Measurements from ENCODE around the gene TMEM212.

The TMEM212 gene

DNA sequence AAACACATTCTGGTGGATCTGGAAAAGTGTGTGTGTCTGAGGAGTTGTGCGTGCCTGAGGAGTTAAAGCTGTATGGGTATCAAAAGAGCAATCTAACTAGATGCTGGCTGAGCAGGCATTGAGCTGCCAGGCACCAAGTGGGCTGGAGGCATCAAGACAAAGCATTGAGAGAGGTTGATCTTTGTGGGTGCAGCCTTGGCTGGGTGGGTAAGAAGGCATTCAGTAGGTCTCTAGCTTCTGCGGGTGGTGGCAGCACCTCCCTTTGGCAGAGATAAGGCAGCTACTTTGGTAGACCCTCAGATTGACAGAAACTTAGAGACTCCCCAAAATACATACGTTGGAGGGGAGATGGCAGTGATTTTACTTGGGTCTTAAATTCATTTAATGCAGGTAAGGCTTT lies 15.8 kb upstream of the TMEM212 start:
- Histone ChIP-seq H3K27me3 (ENCODE audit: insufficient read depth, poor library complexity, severe bottlenecking) (no peaks in the 10 kb centered on the region), H3K27ac (replicated peaks) (no peak overlapping the region), H3K4me3 (replicated peaks; ENCODE audit: insufficient read depth, low read length) (no peak overlapping the region)
- no peak for TF ChIP-seq SPI1 (IDR thresholded peaks at IDR 0.05; ENCODE audit: borderline replicate concordance, low read depth)
- no peak for TF ChIP-seq POLR2AphosphoS5 (IDR thresholded peaks at IDR 0.05; ENCODE audit: low read depth)
- TF ChIP-seq GABPA (IDR thresholded peaks at IDR 0.05; ENCODE audit: low read depth), result no peak
- TF ChIP-seq, protein P1, sequence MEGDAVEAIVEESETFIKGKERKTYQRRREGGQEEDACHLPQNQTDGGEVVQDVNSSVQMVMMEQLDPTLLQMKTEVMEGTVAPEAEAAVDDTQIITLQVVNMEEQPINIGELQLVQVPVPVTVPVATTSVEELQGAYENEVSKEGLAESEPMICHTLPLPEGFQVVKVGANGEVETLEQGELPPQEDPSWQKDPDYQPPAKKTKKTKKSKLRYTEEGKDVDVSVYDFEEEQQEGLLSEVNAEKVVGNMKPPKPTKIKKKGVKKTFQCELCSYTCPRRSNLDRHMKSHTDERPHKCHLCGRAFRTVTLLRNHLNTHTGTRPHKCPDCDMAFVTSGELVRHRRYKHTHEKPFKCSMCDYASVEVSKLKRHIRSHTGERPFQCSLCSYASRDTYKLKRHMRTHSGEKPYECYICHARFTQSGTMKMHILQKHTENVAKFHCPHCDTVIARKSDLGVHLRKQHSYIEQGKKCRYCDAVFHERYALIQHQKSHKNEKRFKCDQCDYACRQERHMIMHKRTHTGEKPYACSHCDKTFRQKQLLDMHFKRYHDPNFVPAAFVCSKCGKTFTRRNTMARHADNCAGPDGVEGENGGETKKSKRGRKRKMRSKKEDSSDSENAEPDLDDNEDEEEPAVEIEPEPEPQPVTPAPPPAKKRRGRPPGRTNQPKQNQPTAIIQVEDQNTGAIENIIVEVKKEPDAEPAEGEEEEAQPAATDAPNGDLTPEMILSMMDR (IDR thresholded peaks at IDR 0.05; ENCODE audit: insufficient read depth, low read length), result no peak
- TF ChIP-seq, protein P2, sequence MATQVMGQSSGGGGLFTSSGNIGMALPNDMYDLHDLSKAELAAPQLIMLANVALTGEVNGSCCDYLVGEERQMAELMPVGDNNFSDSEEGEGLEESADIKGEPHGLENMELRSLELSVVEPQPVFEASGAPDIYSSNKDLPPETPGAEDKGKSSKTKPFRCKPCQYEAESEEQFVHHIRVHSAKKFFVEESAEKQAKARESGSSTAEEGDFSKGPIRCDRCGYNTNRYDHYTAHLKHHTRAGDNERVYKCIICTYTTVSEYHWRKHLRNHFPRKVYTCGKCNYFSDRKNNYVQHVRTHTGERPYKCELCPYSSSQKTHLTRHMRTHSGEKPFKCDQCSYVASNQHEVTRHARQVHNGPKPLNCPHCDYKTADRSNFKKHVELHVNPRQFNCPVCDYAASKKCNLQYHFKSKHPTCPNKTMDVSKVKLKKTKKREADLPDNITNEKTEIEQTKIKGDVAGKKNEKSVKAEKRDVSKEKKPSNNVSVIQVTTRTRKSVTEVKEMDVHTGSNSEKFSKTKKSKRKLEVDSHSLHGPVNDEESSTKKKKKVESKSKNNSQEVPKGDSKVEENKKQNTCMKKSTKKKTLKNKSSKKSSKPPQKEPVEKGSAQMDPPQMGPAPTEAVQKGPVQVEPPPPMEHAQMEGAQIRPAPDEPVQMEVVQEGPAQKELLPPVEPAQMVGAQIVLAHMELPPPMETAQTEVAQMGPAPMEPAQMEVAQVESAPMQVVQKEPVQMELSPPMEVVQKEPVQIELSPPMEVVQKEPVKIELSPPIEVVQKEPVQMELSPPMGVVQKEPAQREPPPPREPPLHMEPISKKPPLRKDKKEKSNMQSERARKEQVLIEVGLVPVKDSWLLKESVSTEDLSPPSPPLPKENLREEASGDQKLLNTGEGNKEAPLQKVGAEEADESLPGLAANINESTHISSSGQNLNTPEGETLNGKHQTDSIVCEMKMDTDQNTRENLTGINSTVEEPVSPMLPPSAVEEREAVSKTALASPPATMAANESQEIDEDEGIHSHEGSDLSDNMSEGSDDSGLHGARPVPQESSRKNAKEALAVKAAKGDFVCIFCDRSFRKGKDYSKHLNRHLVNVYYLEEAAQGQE (IDR thresholded peaks at IDR 0.05; ENCODE audit: insufficient replicate concordance, low read depth), result no peak
- no peak for DNase-seq (ENCODE audit: low read depth in 1 of 2, low spot score in 1 of 2)

DNA sequence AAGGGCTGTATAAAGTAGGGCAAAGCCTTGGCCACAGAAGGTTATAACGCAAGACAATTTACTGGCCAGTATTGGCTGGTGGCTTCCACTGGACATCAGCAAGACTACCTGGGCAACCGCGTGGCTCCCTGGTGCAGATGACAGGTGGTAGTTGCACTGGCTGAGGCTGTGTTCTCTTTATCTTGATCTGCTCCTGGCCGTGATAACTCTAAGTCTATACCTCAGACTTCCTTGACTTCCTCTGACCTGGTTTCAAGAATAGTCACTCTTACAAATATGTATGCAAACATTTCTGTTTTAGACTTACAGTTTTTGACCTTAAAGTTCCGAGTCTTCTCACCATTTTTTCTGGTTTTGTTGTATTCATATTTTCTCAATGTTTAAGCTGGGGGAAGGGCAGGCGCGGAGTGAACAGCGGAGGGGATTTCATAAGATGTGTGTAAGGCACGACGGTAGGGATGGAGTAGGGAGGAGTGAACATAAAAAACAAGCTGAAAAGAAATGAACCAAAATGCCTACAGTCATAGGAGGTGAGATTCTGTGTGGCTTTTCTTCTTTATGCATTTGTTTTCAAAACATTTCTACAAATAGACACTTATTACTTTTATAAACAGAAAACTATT lies 15.2 kb upstream of the TMEM212 start:
- DNase-seq (ENCODE audit: low read depth in 1 of 2, low spot score in 1 of 2), result peak in 1 of 2 experiments; percentile 42
- Histone ChIP-seq H3K27me3 (ENCODE audit: insufficient read depth, poor library complexity, severe bottlenecking) (no peaks in the 10 kb centered on the region), H3K4me3 (replicated peaks; ENCODE audit: insufficient read depth, low read length) (no peak overlapping the region), H3K27ac (replicated peaks) (peak overlapping the region; percentile 45)
- TF ChIP-seq GABPA (IDR thresholded peaks at IDR 0.05; ENCODE audit: low read depth) (no peak), POLR2AphosphoS5 (IDR thresholded peaks at IDR 0.05; ENCODE audit: low read depth) (no peak), SPI1 (IDR thresholded peaks at IDR 0.05; ENCODE audit: borderline replicate concordance, low read depth) (no peak)
- TF ChIP-seq, protein P2 (IDR thresholded peaks at IDR 0.05; ENCODE audit: insufficient replicate concordance, low read depth), result no peak
- TF ChIP-seq, protein P1 (IDR thresholded peaks at IDR 0.05; ENCODE audit: insufficient read depth, low read length), result no peak

DNA sequence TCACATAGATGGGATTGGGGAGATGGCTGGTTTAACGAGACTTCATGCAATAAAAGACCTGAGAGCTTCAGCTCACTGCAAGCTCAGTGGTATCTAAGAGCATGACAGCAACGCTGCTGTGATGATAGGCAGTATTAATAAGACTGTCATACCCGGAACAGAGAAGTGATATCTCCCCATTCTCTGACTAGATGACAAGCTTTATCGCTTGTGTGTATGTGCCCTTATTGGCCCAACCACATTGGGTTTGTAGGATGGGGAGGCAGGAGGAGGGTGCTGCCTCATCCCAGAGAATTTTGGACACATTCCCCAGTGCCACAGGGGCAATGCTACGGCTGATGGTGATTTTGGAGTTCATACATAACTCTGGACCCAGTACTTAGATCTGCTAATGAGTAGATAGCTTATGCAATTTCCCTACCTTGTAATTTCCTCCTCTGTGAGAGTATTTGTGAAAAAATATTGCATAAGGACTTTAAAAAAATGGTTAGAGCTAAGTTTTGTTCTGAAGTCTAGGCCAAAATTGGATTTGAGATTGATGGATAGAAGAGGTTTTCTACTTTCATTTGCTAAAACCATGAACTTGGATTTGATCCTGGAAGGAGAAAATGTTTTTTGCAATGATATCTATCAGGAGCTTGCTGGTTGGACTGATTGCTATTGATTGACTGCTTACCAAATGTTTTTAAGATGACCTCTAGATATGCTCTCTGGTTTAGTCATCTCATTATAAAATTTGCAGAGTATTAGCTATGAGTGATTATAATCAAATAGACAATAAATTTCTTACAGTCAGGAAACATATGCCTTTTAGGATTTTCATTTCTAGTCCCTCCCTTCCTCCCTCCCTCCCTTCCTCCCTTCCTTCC lies 14.0 kb upstream of the TMEM212 start:
- peak overlapping the region; percentile 45 for H3K27ac ChIP-seq (replicated peaks)
- no peak for TF ChIP-seq GABPA (IDR thresholded peaks at IDR 0.05; ENCODE audit: low read depth)
- peak; percentile 58 to 70 for DNase-seq (ENCODE audit: low read depth in 1 of 2, low spot score in 1 of 2)

DNA sequence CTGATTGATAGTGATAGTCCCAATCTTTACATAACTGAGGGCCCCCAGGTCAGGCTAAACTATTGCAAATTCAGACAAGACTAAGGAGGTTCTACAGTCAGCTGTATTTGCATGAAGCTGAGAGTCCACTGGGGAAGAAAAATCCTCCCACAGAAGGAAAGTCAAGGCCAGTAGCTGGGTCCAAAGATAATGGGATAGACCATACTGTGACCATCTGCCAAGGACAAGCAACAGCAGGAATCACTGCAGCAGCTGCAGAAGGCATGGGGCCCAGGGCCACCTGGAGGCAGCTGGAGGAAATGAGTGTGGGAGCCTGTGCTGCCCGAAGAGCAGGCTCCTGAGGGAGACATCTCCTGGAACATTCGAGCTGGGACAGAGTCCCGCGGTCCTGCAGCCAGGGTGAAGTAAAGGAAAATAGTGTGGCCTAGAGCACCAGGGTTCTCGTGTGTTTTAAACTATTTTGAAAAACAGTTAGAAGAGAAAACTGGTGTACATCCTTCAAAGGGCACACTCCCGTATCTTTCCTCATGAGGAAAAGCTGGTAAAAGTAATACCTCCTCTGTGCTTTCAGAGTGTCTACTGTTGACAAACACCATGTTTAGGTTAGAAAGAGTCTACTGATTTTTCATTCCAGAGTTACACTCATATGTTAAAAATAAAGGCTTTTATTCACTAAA lies 13.2 kb upstream of the TMEM212 start:
- TF ChIP-seq, protein P1 (IDR thresholded peaks at IDR 0.05; ENCODE audit: insufficient read depth, low read length), result peak; percentile 46
- TF ChIP-seq SPI1 (IDR thresholded peaks at IDR 0.05; ENCODE audit: borderline replicate concordance, low read depth), result peak; percentile 3; the same call in 1 of the 2 replicates
- TF ChIP-seq GABPA (IDR thresholded peaks at IDR 0.05; ENCODE audit: low read depth), result no peak
- no peak for TF ChIP-seq POLR2AphosphoS5 (IDR thresholded peaks at IDR 0.05; ENCODE audit: low read depth)
- TF ChIP-seq, protein P2 (IDR thresholded peaks at IDR 0.05; ENCODE audit: insufficient replicate concordance, low read depth), result no peak
- H3K27me3 ChIP-seq (ENCODE audit: insufficient read depth, poor library complexity, severe bottlenecking), result no peaks in the 10 kb centered on the region
- peak in 1 of 2 experiments; percentile 57 for DNase-seq (ENCODE audit: low read depth in 1 of 2, low spot score in 1 of 2)
- H3K27ac ChIP-seq (replicated peaks), result peak overlapping the region; percentile 45; the same call in 1 of the 2 replicates
- no peak overlapping the region for H3K4me3 ChIP-seq (replicated peaks; ENCODE audit: insufficient read depth, low read length)

More for the DNA sequence above, 14.0 kb upstream of the TMEM212 start:
- peak overlapping the region; percentile 26 for H3K4me3 ChIP-seq (replicated peaks; ENCODE audit: insufficient read depth, low read length)
- H3K27me3 ChIP-seq (ENCODE audit: insufficient read depth, poor library complexity, severe bottlenecking), result no peaks in the 10 kb centered on the region
